ENCODE measurements around the gene FAM83G.

FAM83G gene

DNA sequence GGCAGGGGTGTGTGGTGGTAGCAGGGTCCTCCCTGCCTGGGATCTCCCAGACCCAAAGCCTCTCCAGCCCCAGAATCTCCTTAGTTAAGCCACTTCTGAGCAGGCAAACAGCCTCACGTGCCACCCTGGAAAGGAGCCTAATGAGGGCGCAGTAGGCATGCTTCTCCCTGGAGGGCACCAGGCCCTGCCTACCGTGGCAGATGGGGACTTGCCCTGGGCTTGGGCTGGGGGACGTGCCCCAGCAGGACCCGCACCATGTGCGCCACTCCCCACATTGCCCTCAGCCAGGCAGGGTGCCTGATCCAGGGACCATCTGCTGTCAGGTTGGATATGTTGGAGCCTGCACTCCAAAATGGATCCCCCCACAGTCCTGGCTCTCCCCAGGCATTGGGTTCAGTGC is 14.2 kb downstream of the FAM83G start:
- no peak for DNase-seq (ENCODE audit: low spot score)

DNA sequence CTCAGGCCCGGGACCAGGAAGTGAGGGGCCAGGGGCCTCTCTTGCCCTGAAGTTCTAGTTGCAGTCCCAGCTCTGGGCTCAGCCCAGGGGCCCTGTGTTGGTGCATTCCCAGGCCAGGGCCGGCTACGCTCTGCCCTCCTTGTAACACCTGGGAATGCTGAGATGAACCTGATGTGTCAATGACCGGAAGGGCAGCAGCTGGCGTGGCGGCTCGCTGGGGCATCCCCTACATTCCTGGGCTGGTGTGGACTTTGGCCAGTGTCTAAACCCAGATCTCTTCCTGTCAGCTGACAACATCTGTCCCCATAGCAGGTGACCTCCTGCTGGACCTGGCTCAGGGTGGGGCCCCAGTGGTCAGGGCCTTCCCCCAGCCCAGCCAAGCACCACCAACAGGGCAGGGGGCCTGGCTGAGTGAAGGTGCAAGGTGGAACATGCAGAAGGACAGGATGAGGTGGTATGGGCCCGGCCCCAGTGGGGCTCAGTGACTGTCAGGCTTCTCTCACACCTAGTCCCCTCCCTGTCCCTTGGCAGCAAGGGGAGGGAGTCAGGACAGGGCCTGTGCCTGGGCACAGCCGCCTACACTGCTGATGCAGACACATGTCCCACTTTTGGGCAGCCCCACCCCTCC is 15.9 kb downstream of the FAM83G start:
- no peak for DNase-seq (ENCODE audit: low spot score)

DNA sequence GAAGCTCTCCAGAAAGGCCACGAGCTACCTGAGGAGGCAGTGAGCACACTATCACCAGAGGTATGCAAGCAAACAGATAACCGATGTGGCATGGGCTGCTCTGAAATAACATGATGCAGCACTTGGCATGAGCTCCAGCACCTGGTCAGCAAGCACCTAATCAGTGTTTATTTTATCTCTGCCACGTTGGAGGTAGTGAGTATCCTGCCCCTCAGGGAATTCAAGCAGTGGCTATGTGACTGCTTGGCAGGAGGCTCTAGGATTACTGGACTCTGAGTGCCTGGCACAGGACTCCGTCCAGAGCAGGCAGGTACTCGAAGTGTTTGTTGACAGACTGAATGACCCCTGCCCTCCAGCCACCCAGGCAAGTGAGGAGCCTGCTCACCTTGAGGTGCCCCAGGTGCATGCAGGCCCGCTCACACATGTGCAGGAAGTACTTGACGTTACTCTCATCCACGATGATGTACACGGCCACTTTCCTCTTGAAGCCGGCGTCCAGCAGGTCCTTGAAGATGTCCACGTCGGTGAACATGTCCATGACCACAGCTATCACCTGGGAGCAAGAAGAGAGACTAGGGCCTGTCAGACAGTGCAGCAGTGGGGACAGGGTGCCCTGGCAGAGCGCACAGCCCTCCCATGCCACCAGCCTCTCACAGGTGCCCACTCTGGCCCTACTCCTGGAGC is 16.6 kb downstream of the FAM83G start:
- no peak for DNase-seq (ENCODE audit: low spot score)

DNA sequence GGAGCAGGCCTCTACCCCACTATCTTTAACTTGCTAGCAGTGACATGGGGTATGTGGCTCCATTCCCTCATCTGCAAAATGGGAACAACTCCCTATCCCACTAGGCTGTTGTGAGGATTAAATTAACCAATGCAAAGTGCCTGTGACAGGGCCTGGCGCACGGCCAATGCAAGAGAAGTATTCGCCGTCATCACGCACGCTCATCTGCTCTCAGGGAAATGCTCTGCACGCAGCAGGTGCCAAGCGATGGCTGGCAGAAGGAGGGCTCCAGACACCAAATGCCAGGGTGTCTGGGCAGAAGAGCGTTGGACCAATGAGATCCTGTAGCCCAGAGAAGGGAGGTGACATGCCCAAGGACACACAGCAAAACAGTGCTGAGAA is 17.3 kb downstream of the FAM83G start:
- no peak for DNase-seq (ENCODE audit: low spot score)

DNA sequence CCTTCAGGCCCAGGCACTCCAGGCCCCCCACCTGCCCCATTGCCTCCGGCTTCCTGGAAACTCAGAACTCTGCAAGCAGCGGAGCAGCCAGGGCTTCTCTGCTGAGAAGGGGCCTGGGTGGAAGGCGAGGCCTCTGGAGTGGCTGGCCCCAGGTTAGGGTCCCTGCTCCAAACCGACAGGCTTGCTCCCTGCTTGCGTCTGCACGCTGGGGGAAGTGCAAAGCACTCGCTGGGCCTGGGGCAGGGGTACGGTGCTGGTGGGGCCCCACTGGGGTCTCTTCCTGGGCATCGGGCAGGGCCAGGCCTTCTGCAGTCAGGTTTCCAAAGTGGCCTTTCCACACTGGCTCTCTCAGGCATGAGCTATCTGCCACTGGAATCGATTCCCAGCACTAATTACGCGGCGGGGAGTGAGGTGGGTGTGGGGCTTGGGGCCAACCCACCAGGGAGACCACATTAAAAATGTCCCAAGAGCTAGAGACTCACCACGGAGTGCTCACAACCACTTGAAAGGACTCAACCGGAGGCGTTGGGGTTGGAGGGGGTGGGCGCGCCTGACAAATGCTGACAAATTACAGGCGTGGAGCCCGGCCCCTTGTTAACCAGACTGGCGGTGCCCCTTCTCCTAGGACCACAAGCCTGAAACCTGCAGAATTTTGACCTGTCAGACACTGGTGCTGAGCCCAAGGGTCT is 17.9 kb downstream of the FAM83G start:
- DNase-seq (ENCODE audit: low spot score) = no peak

DNA sequence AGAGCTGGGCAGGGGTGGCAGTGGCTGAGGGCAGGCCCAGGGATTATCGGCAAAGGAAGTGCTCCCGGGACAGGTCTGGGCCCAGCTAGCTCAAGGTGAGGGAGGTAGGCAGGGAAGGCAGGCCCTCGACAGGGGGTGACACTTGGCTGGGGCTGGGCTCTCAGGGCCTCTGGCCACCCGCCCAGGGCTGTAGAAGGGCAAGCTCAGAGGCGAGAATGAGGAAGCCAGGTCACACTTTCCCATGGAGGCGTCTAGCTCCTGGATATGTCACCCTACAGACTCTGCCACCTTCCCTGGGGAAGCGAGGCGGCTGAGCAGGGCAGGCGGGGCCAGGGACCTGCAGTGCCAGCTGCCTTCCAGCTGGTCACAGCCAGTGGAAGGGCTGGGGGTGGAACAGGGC is 19.1 kb downstream of the FAM83G start:
- no peak for DNase-seq (ENCODE audit: low spot score)

DNA sequence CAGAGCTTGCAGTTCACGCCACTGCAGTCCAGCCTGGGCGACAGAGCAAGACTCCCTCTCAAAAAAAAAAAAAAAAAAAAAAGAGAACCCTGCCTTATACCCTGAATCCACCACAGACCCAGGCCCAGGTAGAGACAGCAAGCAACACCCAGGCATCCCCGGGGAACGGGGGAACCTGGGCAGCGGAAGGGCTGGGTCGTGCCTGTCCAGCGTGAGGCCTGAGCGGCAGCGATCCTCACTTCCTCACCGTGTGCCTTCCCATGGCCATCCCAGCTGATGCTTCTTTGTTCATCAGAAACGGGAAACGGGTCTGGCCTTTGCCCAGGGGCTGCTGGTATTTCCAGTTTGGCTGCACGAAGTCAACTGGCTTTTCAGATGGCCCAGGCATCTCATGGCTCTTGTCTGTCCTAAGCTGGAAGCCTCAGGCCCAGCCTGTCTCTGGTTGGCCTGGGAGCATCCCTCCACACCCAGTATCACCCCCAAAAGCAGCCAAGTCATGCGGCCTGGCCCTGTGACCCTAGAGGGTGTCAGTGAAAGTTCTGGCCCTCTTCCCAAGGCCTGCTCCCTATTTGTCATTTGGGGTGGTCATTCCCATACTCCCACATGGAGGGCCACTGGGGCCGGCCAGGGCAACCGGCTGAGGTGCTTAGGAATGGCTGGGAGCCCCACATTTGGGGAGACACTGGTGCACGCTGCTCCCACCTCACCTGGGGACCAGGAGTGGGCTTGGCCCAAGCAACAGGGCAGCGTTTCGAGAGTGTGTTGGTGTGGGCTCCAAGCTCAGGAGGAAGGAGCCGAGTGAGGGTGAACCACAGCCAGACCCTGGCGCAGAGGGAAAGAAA is 20.1 kb downstream of the FAM83G start:
- DNase-seq (ENCODE audit: low spot score) = no peak

DNA sequence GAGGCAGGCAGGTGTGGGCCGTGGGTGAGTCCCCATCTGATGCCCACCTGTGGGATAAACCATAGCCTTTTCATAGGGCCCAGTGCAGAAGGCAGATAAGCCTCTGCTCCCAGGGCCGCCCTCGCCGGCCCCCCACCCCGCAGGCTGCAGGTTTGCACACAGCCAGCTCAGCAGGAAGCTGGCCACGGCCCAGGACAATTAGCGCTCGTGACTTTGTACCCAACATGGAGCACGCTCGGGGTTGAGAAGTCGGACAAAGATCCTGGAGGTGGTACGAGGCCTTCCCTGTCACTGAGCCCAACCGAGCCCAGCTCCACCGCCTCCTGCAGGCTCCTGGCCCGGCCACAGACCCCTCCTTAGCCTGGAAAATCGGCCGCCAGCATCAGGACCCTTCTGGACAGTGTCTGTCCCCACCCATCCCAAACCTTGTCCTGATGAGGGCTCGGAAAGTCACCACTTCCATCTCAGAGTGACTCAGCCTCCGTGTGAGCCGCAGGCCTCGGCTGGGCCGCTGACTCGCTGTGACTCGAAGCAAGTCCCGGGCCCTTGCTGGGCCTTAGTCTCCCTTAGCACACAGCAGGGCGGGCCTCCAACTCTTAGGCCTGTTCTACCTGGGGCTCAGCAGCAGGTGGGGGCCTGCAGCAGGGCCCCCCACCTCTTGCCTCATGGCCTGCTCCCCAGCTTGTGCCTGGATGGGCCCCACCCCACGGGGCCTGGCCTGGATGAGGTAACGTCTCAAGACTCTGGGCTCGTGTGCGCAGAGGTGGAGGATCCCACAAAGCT is 22.7 kb downstream of the FAM83G start:
- DNase-seq (ENCODE audit: low spot score) = no peak

DNA sequence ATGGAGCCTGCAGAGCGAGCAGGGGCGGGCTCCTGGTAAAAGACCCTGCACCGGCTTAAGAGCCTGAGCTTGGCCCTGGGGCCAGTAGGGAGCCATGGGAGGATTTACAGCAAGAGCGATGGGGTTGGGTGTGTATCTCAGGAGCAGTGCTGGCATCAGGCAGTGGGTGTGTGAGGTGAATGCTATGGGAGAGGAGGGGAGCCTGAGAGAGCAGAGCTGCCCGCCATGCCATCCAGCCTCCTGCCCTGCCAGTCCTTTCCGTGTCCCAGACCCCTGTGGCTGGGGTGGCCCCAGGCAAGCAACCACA is 23.3 kb downstream of the FAM83G start:
- no peak for DNase-seq (ENCODE audit: low spot score)

DNA sequence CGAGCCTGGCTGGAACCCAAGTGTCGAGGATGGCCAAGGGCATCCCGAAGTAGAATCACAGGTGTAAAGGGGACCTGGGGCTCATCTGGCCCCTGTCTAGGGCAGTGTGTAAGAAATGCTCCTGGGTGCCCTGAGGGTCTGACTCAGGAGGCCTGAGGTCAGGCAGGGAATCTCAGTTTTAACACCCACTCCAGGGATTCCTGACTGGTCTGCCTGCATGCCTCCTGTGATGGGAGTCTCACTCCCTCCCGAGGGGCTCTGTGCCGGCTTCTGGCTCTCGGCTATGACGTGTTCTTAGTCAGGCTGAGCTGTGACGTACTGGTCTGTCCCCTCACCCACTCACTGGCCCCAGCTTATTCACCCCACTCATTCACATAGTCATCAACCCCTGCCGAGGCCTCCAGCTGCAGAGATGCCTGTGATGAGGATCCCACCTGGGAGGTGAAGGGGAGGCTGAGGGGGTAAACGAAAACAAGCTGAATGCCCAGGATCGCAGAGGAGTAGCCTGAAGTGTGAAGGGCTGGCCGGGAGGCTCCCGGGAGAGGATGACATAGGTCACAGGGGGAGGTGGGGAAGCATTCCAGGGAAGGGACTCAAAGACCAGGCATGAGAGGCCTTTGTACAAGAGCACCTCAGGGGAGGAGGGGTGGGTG is 23.8 kb downstream of the FAM83G start:
- no peak for DNase-seq (ENCODE audit: low spot score)

DNA sequence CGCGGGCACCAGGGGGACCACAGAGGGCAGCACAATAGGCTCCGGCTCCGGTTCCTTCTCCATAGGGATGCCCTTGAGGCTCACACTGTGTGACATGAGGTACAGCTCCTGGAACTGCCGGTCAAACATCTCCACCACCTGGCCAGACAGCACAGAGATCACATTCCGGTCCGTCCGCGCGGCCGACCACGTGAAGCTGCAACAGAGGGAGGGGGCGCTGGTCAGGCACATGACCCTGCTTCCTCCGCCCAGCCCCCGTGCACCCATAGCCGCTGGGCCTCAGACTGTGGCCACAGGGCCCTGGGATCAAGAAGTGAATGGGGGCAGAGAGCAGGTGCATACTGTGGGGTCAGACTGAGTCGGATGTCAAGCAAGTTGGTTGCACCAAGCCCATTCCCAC is 25.9 kb downstream of the FAM83G start:
- no peak for DNase-seq (ENCODE audit: low spot score)

DNA sequence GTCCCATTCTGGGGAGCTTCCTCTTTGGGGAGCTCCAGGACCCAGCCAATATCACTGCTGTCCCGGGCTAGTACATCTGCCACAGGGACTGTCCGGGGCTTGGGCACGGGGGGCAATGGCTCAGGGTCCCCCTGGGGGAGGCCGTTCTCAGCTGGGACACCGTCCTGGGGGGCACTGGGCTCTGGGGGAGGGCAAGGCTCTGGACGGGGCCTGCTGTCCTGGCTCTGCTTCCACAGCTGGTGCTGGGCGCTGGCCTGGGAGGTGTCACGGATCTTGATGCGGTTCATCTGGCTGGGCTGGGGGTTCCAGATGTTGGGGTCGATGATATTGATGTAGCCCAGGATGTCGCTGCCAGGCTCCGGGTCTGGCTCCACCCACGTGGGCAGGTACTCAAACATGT is 26.5 kb downstream of the FAM83G start:
- DNase-seq (ENCODE audit: low spot score) = no peak

DNA sequence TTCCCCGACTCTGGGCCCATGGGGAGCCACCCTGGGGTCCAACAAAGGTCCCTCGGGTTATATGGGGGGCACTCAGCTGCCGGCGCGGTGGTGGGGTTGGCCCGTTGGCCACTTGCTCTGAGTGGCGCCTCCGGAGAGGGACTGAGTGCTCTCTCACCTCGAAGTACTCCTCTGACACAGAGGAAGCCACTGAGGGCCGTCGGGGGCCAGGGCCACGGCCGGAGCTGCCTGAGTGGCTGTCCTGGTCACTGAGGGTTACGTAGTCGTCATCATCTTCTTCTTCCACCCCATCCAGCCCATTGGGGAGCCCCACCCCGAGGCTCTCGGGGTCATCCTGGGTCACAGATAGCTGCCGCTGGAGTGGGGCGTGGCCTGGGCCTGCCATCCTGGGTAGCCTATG is 26.9 kb downstream of the FAM83G start:
- DNase-seq (ENCODE audit: low spot score) = no peak

DNA sequence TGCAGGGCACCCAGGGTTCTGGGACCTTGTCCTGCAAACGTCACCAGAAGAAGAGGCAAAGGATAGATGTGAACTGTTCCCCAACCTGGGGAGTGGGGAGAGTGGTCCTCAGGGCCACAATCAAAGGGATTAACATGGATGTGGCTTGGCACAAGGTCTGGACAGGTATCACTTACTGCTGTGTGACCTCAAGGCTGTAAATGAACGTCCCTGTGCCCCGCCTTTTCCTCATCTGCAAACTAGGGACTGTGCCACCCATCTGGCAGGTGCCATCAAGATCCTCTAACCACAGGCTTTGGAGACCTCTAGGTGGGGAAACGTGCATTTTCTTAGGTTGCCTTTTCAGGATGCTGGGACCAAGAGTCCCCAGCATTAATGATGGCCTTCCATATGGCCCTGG is 27.5 kb downstream of the FAM83G start:
- DNase-seq (ENCODE audit: low spot score) = no peak

DNA sequence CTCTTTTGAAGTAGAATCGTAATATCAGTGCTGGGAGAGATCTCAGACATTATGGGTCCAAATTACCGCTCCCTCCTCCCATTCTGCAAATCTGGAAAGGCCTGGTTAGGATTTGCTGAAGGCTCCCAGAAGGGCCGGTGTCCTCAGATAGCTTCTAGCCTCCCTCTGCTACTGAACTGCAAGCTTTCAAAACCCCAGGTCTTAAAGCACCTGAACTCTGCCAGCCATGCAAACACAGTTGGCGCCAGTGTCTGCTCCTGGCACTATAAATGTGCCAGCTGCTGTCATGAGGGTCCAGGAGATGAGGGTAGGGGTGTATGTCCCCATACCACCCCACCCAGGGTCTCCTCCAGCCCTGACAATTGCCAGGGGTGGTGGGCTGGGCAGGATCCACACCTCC is 28.4 kb downstream of the FAM83G start:
- no peak for DNase-seq (ENCODE audit: low spot score)

DNA sequence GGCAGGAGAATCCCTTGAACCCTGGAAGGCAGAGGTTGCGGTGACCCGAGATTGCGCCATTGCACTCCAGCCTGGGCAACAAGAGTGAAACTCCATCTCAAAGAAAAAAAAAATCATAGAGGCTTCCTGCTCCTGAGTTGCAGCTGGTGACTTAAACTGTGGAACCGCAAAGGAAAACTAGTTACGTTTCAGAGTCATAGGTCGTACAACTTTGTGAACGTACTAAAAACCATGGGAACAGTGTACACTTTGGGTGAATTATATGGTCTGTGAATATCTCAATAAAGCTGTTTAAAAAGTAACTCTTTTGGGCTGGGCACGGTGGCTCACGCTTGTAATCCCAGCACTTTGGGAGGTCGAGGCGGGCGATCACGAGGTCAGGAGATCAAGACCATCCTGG is 29.0 kb downstream of the FAM83G start:
- DNase-seq (ENCODE audit: low spot score) = no peak

DNA sequence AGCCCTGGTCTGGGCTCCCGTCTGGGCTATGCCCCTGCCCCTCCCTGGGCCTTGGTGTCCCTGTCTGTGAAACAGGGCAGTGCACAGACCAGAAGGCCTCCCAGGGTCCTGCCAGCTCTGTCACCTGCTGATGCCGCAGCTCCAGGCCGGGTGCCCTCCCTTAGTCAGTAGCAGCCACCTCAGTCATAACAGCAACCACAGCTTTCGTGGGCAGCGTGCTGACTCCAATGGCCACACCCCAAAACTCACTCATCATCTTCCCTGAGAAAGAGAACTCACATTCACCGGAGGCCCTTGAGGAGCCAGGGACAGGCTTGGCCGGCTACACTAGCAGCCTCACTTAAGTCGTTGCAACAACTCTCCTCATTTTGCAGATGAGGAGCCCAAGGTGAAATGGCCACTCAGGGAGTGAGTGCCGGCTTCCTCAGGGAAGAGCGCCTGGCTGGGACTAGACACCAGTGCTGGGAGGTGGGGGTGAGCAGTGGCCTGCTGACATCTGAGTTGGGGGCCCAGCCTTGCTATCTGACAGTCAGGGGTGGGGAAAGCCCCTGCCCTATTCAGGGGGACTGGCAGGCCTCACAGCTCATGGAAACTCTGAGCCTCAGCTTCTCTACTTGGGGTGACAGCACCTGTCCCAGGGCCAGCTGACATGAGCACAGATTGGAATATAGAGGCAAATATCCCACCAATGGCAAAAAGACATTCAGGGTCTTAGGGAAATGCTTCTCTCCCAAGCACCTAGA is 30.0 kb downstream of the FAM83G start:
- DNase-seq (ENCODE audit: low spot score) = no peak

DNA sequence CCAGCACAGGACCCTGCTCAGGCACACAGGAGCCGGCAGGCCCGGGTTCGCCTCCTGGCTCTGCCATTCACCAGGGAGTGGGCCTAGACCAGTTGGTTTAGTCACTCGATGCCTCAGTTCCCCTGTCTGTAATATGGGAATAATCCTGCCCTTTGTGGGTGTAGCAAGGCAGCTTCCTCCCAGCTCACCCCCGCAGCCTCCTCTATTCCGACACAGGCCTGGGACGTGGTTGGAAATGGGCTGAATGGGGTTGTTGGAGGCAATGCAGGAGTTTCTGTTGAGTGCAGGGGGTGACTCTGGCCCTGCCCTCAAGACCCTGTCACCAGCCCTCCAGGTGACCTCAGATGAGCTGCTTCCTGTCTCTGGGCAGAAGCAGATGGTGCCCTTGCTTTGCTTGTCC is 32.8 kb downstream of the FAM83G start:
- DNase-seq (ENCODE audit: low spot score) = no peak

DNA sequence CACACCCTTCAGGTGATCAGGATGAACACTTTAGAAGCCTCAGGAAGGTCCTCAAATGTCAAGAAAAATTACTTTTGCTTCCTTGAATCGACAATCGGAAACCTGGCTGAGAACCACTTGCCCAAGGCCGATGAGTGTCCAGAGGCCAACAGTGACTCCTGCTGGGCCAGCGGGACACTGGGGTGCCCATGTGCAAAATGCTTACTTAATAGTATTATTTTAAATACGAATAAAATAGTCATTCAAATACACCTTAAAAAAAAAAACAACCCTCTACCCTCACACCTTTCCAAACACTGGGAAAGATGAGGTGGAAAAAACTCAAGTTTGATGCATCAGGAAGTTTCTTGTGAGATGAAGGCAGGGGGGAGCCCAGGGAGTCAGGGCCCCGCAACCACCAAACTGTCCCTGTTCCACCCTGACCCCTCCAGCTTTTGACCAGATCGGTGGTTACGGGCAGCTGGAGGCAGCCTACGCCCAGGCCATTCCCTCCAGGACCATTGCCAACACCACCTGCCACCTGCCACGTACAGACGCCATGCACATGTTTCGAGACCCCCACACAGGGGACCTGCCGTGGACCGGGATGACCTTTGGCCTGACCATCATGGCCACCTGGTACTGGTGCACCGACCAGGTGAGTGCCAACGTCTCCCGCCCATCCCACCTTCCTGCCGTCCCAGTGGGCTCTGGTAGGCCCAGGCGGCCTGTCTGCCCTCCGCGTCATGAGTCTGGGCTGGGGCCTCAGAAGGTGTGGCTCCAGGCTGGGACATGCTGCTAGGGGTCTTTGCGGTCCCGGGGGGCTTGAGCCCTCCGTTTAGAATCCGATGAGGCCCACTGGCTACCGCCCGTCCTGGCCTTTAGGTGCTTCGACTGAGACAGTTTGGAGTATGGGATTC is 33.7 kb downstream of the FAM83G start:
- no peak for DNase-seq (ENCODE audit: low spot score)

All from SK-N-DZ (cell line).